ENCODE data around the gene ZSWIM4. TPM values are rescaled to one million over a fixed set of nuclear protein-coding genes. Genes with fewer than 3 reads are reported as not detected.

ZSWIM4 gene
- total RNA-seq, 2 experiments from 2014 or later = 5.0 to 10.8 TPM

DNA sequence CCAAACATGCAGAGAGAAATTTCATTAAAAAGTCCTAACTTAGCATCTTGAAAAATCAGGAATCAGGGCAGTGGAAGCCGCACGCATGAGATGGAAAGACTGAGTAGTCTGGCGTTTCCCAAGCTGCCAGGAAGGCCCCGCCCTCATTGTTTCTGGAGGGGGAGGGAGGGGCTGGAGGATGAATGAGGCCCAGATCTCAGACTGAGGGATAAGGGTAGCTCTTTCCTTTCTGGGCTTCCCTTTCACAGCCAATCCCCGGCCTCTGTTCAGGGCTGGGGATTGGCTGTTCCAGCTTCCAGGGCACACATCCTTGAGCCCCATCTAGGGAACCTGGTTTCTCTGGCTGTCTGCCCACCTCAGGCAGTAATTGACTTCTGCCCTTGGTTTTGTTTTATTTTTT, 13.7 kb upstream of the ZSWIM4 start:
- DNase-seq (ENCODE audit: low spot score) = no peak
- ChIA-PET CTCF (ENCODE audit: unreplicated experiment) (no interaction called here), POLR2A (no interaction called here)
- H4K20me1 ChIP-seq (ENCODE audit: insufficient read depth, low read length) = no peaks in the 10 kb centered on the region
- peaks cover 37% of the 10 kb centered on the region for H3K4me1 ChIP-seq (ENCODE audit: insufficient read depth, low read length, poor library complexity, severe bottlenecking)
- intact Hi-C loops (cut with micrococcal nuclease; ENCODE audit: unreplicated experiment) = loop anchor here (10.0 kb wide), 1 partner anchor 53 kb away; no protein-coding TSS in a partner anchor
- H3K4me3 ChIP-seq (ENCODE audit: low read depth, low read length, poor library complexity, severe bottlenecking) = no peak overlapping the region
- no peaks in the 10 kb centered on the region for H3K9me2 ChIP-seq (ENCODE audit: insufficient read depth, low read length)
- H3K79me2 ChIP-seq (ENCODE audit: insufficient read depth, low read depth, low read length) = no peaks in the 10 kb centered on the region; the same call in 1 of the 2 replicates
- TF ChIP-seq, protein P1, sequence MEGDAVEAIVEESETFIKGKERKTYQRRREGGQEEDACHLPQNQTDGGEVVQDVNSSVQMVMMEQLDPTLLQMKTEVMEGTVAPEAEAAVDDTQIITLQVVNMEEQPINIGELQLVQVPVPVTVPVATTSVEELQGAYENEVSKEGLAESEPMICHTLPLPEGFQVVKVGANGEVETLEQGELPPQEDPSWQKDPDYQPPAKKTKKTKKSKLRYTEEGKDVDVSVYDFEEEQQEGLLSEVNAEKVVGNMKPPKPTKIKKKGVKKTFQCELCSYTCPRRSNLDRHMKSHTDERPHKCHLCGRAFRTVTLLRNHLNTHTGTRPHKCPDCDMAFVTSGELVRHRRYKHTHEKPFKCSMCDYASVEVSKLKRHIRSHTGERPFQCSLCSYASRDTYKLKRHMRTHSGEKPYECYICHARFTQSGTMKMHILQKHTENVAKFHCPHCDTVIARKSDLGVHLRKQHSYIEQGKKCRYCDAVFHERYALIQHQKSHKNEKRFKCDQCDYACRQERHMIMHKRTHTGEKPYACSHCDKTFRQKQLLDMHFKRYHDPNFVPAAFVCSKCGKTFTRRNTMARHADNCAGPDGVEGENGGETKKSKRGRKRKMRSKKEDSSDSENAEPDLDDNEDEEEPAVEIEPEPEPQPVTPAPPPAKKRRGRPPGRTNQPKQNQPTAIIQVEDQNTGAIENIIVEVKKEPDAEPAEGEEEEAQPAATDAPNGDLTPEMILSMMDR (conservative IDR thresholded peaks at IDR 0.05; ENCODE audit: low read length) = no peak
- no peak for TF ChIP-seq EZH2phosphoT487 (IDR thresholded peaks at IDR 0.05; ENCODE audit: borderline replicate concordance, low read depth, low read length)
- no peaks in the 10 kb centered on the region for H3K9me3 ChIP-seq (ENCODE audit: low read length)
- no peak overlapping the region for H3K4me2 ChIP-seq (ENCODE audit: low read length)
- no peak overlapping the region for H2AFZ ChIP-seq (ENCODE audit: low read length)
- no TSS peak for BruUV-seq (replicated peaks)
- H3K27ac ChIP-seq (ENCODE audit: low read depth, low read length, poor library complexity, severe bottlenecking) = no peak overlapping the region
- H3K36me3 ChIP-seq (ENCODE audit: insufficient read depth, low read length) = peaks cover 39% of the 10 kb centered on the region

DNA sequence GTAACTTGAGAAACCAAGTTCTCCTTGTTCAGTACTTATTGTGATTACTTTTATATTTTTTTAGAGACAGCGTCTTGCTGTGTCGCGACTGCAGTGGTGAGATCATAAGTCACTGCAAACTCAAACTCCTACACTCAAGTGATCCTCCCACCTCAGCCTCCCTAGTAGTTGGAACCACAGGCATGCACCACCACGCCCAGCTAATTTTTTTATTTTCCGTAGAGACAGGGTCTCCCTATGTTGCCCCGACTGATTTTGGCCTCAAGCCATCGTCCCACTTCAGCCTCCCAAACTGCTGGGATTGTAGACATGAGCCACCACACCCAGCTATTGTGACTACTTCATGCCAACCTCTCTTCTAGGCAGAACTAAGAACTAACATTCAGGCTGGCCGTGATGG, 12.7 kb upstream of the ZSWIM4 start:
- H2AFZ ChIP-seq (ENCODE audit: low read length) = peak overlapping the region; percentile 93; the same call in 1 of the 2 replicates
- intact Hi-C loops (cut with micrococcal nuclease; ENCODE audit: unreplicated experiment) = loop anchor here (10.0 kb wide), 1 partner anchor 52 kb away; no protein-coding TSS in a partner anchor
- no peaks in the 10 kb centered on the region for H3K79me2 ChIP-seq (ENCODE audit: insufficient read depth, low read depth, low read length)
- no TSS peak for BruUV-seq (replicated peaks)
- ChIA-PET POLR2A (interaction anchor here (0.5 kb wide), 1 partner anchor 12 kb away, joined by 3 read pairs; no protein-coding TSS in a partner anchor), CTCF (ENCODE audit: unreplicated experiment) (no interaction called here)
- peaks cover 29% of the 10 kb centered on the region for H3K36me3 ChIP-seq (ENCODE audit: insufficient read depth, low read length)
- no peaks in the 10 kb centered on the region for H3K9me2 ChIP-seq (ENCODE audit: insufficient read depth, low read length)
- no peaks in the 10 kb centered on the region for H3K9me3 ChIP-seq (ENCODE audit: low read length)
- H3K27ac ChIP-seq (ENCODE audit: low read depth, low read length, poor library complexity, severe bottlenecking) = peak overlapping the region; percentile 88
- TF ChIP-seq, protein P1 (conservative IDR thresholded peaks at IDR 0.05; ENCODE audit: low read length) = no peak
- no peak for TF ChIP-seq EZH2phosphoT487 (IDR thresholded peaks at IDR 0.05; ENCODE audit: borderline replicate concordance, low read depth, low read length)
- H3K4me3 ChIP-seq (ENCODE audit: low read depth, low read length, poor library complexity, severe bottlenecking) = no peak overlapping the region
- DNase-seq (ENCODE audit: low spot score) = no peak
- peaks cover 40% of the 10 kb centered on the region for H3K4me1 ChIP-seq (ENCODE audit: insufficient read depth, low read length, poor library complexity, severe bottlenecking)
- H3K4me2 ChIP-seq (ENCODE audit: low read length) = peak overlapping the region; percentile 75
- H4K20me1 ChIP-seq (ENCODE audit: insufficient read depth, low read length) = no peaks in the 10 kb centered on the region
